Vagina (tissue), 2 donors: ENCODE data around the gene NUDT16L1. TPM values are rescaled to one million over a fixed set of nuclear protein-coding genes. Genes with fewer than 3 reads are reported as not detected.

ENCODE experiments used
- DNase-seq, 2 donors: peaks; one replicate each; pipeline ENCODE4 v3.0.0-alpha.2; 2017; ENCODE audit errors: extremely low spot score in 2 of 2
- H3K27ac ChIP-seq: fragments of 200-600 bp; sonication (generic); one replicate; pipeline ENCODE4 v1.5.1; 2019
- H3K27me3 ChIP-seq: fragments of 200-600 bp; sonication (generic); one replicate; pipeline ENCODE4 v1.5.1; 2019
- H3K36me3 ChIP-seq, 2 donors: fragments of 200-600 bp; sonication (generic); one replicate each; pipeline ENCODE4 v1.5.1; 2017 to 2019
- H3K4me1 ChIP-seq: fragments of 200-600 bp; sonication (generic); one replicate; pipeline ENCODE4 v1.5.1; 2019
- H3K4me3 ChIP-seq, 2 donors: fragments of 200-600 bp; sonication (generic); 1 replicate in 1 of 2; 2 replicates in 1 of 2; pipeline ENCODE4 v1.5.1; 2016 to 2019
- H3K9me3 ChIP-seq: fragments of 200-600 bp; sonication (generic); one replicate; pipeline ENCODE4 v1.5.1; 2019
- CTCF ChIP-seq, 3 experiments: fragments of 450-650 bp in 2 of 3; fragments of 200-600 bp in 1 of 3; sonication (generic) in 1 of 3; IDR thresholded peaks; one replicate each; pipeline ENCODE4 v1.5.1; 2017 to 2019; ENCODE audit warnings: antibody characterized with exemption in 3 of 3, mild to moderate bottlenecking in 2 of 3, moderate library complexity in 2 of 3
- POLR2A ChIP-seq, 2 donors: fragments of 450-650 bp; IDR thresholded peaks; one replicate each; pipeline ENCODE4 v1.6.1; 2017; ENCODE audit warnings: antibody characterized with exemption in 2 of 2, mild to moderate bottlenecking in 2 of 2, moderate library complexity in 2 of 2
- POLR2AphosphoS5 ChIP-seq, 2 donors: sonication (generic); formaldehyde crosslinking; IDR thresholded peaks; one replicate each; pipeline ENCODE4 v1.9.0; 2017; ENCODE audit warnings: antibody characterized with exemption in 2 of 2, mild to moderate bottlenecking in 2 of 2, low read depth in 1 of 2; ENCODE audit not compliant: insufficient read depth in 1 of 2
- intact Hi-C: fragments of 100-400 bp; cut with DNase I; formaldehyde crosslinking; loops from one replicate; pipeline ENCODE4 v1.15.1; 2023
- microRNA-seq: library from miRNA; unstranded; fragments of <30 nt; microRNA quantifications from one replicate; pipeline ENCODE4, GENCODE V29; 2017; ENCODE audit warnings: borderline number of aligned reads, borderline replicate concordance
- small RNA-seq: library from RNA; depleted of rRNA; stranded (forward); fragments of <200 nt; gene quantifications from one replicate; pipeline ENCODE3, GENCODE V24; 2016
- total RNA-seq: library from RNA; depleted of rRNA; stranded (reverse); fragments of >200 nt; gene quantifications from one replicate; pipeline ENCODE4 v1.2.3, GENCODE V29; 2016

NUDT16L1 gene
- total RNA-seq, 1 donor from 2014 or later, result 28.5 TPM

- no peak for DNase-seq
- no peak for TF ChIP-seq CTCF (IDR thresholded peaks at IDR 0.05)
- no peak for TF ChIP-seq POLR2A (IDR thresholded peaks at IDR 0.05)
- TF ChIP-seq POLR2AphosphoS5 (IDR thresholded peaks at IDR 0.05; ENCODE audit: insufficient read depth in 1 of 2, low read depth in 1 of 2), result no peak
- Histone ChIP-seq H3K27me3 (no peaks in the 10 kb centered on the region), H3K4me1 (peaks cover 23% of the 10 kb centered on the region), H3K36me3 (peaks cover 0 to 7% of the 10 kb centered on the region in 2 donors), H3K9me3 (no peaks in the 10 kb centered on the region), H3K27ac (no peak overlapping the region), H3K4me3 (no peak overlapping the region)
- intact Hi-C loops, result no loop called here
These were observed 51.9 kb downstream of the NUDT16L1 start for GRCh38 chr16:4745274-4745569.

Small RNA genes within 50 kb of the gene (microRNA-seq; reads per million reads assigned to microRNA genes)
- not detected for gene MIR6769A

Small RNA genes within 50 kb of the gene (small RNA-seq; reads per million reads assigned to genes)
- gene MIR6769A, result not detected

Other genes starting within 250 kb of the NUDT16L1 start
- 35.6 TPM for gene NMRAL1, start 218.9 kb upstream of the NUDT16L1 start, total RNA-seq
- gene HMOX2, start 217.2 kb upstream of the NUDT16L1 start, total RNA-seq, result 52.8 TPM
- gene CDIP1, start 154.8 kb upstream of the NUDT16L1 start, total RNA-seq, result 13.3 TPM
- not detected for gene C16orf96, start 137.2 kb upstream of the NUDT16L1 start, total RNA-seq
- gene UBALD1, start 78.7 kb upstream of the NUDT16L1 start, total RNA-seq, result 16.9 TPM
- gene MGRN1, start 68.7 kb upstream of the NUDT16L1 start, total RNA-seq, result 40.8 TPM
- 25.3 TPM for gene ANKS3, start 40.7 kb downstream of the NUDT16L1 start, total RNA-seq
- gene DNAAF8, start 41.0 kb downstream of the NUDT16L1 start, total RNA-seq, result not detected
- 11.0 TPM for gene ZNF500, start 73.6 kb downstream of the NUDT16L1 start, total RNA-seq
- not detected for gene SEPTIN12, start 94.8 kb downstream of the NUDT16L1 start, total RNA-seq
- gene SMIM22, start 101.8 kb downstream of the NUDT16L1 start, total RNA-seq, result not detected
- 14.0 TPM for gene ROGDI, start 109.1 kb downstream of the NUDT16L1 start, total RNA-seq
- gene GLYR1, start 153.7 kb downstream of the NUDT16L1 start, total RNA-seq, result 51.6 TPM
- 17.2 TPM for gene UBN1, start 153.9 kb downstream of the NUDT16L1 start, total RNA-seq
- gene PPL, start 243.6 kb downstream of the NUDT16L1 start, total RNA-seq, result 391 TPM